ENCODE data around the gene ACSBG1. TPM values are rescaled to one million over a fixed set of nuclear protein-coding genes. Genes with fewer than 3 reads are reported as not detected.

ACSBG1 gene
- total RNA-seq, 2 donors from 2014 or later, result 0.27 to 1.2 TPM

DNA sequence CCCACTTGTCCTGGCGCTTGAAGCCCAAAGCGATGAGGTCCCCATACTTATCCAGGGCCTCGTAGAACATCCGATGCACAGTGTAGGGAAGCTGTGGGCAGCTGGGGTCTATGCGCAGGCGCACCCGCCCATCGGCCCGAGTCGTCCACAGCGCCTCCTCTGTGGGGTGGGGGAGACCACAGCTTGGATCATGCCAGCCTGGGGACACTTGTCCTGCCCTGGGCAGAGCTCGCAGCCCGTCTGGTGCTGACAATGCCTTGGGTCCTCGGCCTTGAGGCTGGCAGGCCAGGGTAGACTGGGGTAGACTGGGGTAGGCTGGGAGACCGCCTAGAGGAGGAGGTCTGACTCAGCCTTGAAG is 39.8 kb downstream of the ACSBG1 start:
- H3K27ac Mint-ChIP-seq, result no peak overlapping the region
- no peak overlapping the region for H3K9ac ChIP-seq (ENCODE audit: extremely low read depth, low read length, poor library complexity, severe bottlenecking)
- no peaks in the 10 kb centered on the region for H3K36me3 Mint-ChIP-seq (ENCODE audit: low read depth)
- no peak overlapping the region for H3K4me3 Mint-ChIP-seq
- no peak overlapping the region for H3K4me3 ChIP-seq (ENCODE audit: low read length)
- DNase-seq, result no peak
- H3K4me1 ChIP-seq (ENCODE audit: control insufficient read depth, insufficient read depth, low read length), result no peaks in the 10 kb centered on the region
- no peaks in the 10 kb centered on the region for H3K27me3 Mint-ChIP-seq (ENCODE audit: insufficient read depth)
- WGBS, 2 experiments (ENCODE audit: insufficient coverage in 1 of 2, insufficient read length in 1 of 2), result 93 to 100% methylated on average over 7 to 15 of the region's 15 CpGs
- no peaks in the 10 kb centered on the region for H3K36me3 ChIP-seq (ENCODE audit: control insufficient read depth, insufficient read depth, low read length)
- H3K4me1 Mint-ChIP-seq, result no peaks in the 10 kb centered on the region
- no peaks in the 10 kb centered on the region for H3K9me3 ChIP-seq (ENCODE audit: control insufficient read depth, low read length)
- H3K27me3 ChIP-seq (ENCODE audit: control insufficient read depth, insufficient read depth, low read length, poor library complexity, severe bottlenecking), result no peaks in the 10 kb centered on the region
- H3K9me3 Mint-ChIP-seq, result no peaks in the 10 kb centered on the region
- no peak overlapping the region for H3K27ac ChIP-seq (ENCODE audit: low read depth, low read length)
- TF ChIP-seq CTCF (conservative IDR thresholded peaks at IDR 0.05), result no peak

DNA sequence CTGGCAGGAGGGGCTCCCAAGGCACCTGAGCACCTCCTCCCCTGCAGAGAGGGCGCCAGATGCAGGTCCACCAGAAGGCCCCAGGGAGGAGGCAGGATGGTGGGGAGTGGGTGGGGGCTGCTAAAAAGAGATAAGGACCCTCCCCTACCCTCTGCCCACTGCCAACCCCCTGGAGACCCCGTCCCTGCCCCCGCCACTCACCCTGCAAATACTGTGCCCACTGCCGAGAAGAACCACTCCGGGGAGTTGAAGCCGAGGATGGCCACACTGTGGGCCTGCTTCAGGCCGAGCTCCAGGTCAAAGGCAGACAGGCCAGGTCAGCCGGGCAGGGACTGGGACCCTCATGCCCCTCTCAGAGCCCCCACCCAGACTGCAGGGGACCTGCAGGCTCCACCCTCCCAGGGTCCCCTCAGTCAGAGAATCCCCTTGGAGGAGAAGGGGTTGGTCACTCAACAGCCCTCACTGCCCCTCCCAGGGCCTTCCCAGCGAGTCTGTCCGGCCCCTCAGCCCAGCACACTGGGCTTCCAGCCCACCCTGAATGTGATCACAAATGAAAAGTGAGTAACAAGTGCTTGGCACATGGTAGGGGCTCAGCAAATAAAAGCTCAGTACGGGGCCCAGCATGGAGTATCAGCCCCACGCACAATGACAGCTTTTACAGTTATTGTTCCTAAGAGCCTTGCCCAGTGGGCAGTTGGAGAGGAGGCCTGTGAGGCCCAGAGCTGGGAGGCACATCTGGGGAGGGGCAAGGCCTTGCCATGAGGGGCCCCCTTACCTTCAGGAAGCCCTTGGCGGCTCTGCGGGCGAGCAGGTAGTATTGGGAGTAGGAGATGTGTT is 40.4 kb downstream of the ACSBG1 start:
- no peaks in the 10 kb centered on the region for H3K4me1 Mint-ChIP-seq
- H3K27me3 ChIP-seq (ENCODE audit: control insufficient read depth, insufficient read depth, low read length, poor library complexity, severe bottlenecking), result no peaks in the 10 kb centered on the region
- no peaks in the 10 kb centered on the region for H3K9me3 ChIP-seq (ENCODE audit: control insufficient read depth, low read length)
- no peak overlapping the region for H3K9ac ChIP-seq (ENCODE audit: extremely low read depth, low read length, poor library complexity, severe bottlenecking)
- no peaks in the 10 kb centered on the region for H3K36me3 ChIP-seq (ENCODE audit: control insufficient read depth, insufficient read depth, low read length)
- H3K36me3 Mint-ChIP-seq (ENCODE audit: low read depth), result no peaks in the 10 kb centered on the region
- H3K27ac Mint-ChIP-seq, result no peak overlapping the region
- no peak overlapping the region for H3K27ac ChIP-seq (ENCODE audit: low read depth, low read length)
- H3K4me3 Mint-ChIP-seq, result no peak overlapping the region
- no peak overlapping the region for H3K4me3 ChIP-seq (ENCODE audit: low read length)
- no peak for TF ChIP-seq CTCF (conservative IDR thresholded peaks at IDR 0.05)
- no peaks in the 10 kb centered on the region for H3K4me1 ChIP-seq (ENCODE audit: control insufficient read depth, insufficient read depth, low read length)
- peak; percentile 36 for DNase-seq
- H3K9me3 Mint-ChIP-seq, result peaks cover 1% of the 10 kb centered on the region
- WGBS, 2 experiments (ENCODE audit: insufficient coverage in 1 of 2, insufficient read length in 1 of 2), result 85 to 91% methylated on average over 4 to 14 of the region's 15 CpGs
- H3K27me3 Mint-ChIP-seq (ENCODE audit: insufficient read depth), result no peaks in the 10 kb centered on the region

- H3K4me3 ChIP-seq (ENCODE audit: low read length), result no peak overlapping the region
- H3K36me3 ChIP-seq (ENCODE audit: control insufficient read depth, insufficient read depth, low read length), result no peaks in the 10 kb centered on the region
- no peaks in the 10 kb centered on the region for H3K27me3 Mint-ChIP-seq (ENCODE audit: insufficient read depth)
- no peak overlapping the region for H3K27ac ChIP-seq (ENCODE audit: low read depth, low read length)
- no peaks in the 10 kb centered on the region for H3K9me3 ChIP-seq (ENCODE audit: control insufficient read depth, low read length)
- TF ChIP-seq CTCF (conservative IDR thresholded peaks at IDR 0.05), result no peak
- WGBS, 2 experiments (ENCODE audit: insufficient coverage in 1 of 2, insufficient read length in 1 of 2), result 94 to 96% methylated on average over 6 to 10 of the region's 10 CpGs
- no peaks in the 10 kb centered on the region for H3K27me3 ChIP-seq (ENCODE audit: control insufficient read depth, insufficient read depth, low read length, poor library complexity, severe bottlenecking)
- H3K9me3 Mint-ChIP-seq, result peaks cover 1% of the 10 kb centered on the region
- H3K4me1 Mint-ChIP-seq, result no peaks in the 10 kb centered on the region
- no peak overlapping the region for H3K27ac Mint-ChIP-seq
- DNase-seq, result no peak
- H3K4me1 ChIP-seq (ENCODE audit: control insufficient read depth, insufficient read depth, low read length), result no peaks in the 10 kb centered on the region
- H3K36me3 Mint-ChIP-seq (ENCODE audit: low read depth), result no peaks in the 10 kb centered on the region
- no peak overlapping the region for H3K4me3 Mint-ChIP-seq
- no peak overlapping the region for H3K9ac ChIP-seq (ENCODE audit: extremely low read depth, low read length, poor library complexity, severe bottlenecking)
Observed at GRCh38 chr15:78192826-78193594, 41.4 kb downstream of the ACSBG1 start.

All from endodermal cell (in vitro differentiated cells).